Measurements from ENCODE around the gene DHRSX. TPM values are rescaled to one million over a fixed set of nuclear protein-coding genes. Genes with fewer than 3 reads are reported as not detected.
"Not testable (repeated sequence)": the region's sequence is repeated elsewhere in the genome, so short reads cannot be mapped to it uniquely, and the experiment has no call there.

The DHRSX gene
- total RNA-seq, 4 donors from 2014 or later = 8.2 to 35.7 (median 16.1) TPM

GRCh38 chrX:2511326-2511725 is 10.6 kb upstream of the DHRSX start:
- no peaks in the 10 kb centered on the region for H3K27me3 ChIP-seq
- no peaks in the 10 kb centered on the region for H3K36me3 ChIP-seq
- DNase-seq (ENCODE audit: low spot score in 2 of 2) = no peak
- no peak for TF ChIP-seq EP300 (IDR thresholded peaks at IDR 0.05)
- TF ChIP-seq CTCF (IDR thresholded peaks at IDR 0.05) = no peak
- TF ChIP-seq POLR2AphosphoS5 (IDR thresholded peaks at IDR 0.05) = no peak
- no peak for TF ChIP-seq POLR2A (IDR thresholded peaks at IDR 0.05)
- H3K4me1 ChIP-seq = no peaks in the 10 kb centered on the region
- H3K9me3 ChIP-seq = no peaks in the 10 kb centered on the region
- WGBS = 98% methylated on average over 6 of the region's 6 CpGs
- no peak overlapping the region for H3K27ac ChIP-seq
- H3K4me3 ChIP-seq = no peak overlapping the region

- no peak overlapping the region for H3K27ac ChIP-seq
- H3K27me3 ChIP-seq = no peaks in the 10 kb centered on the region
- no peak for TF ChIP-seq CTCF (IDR thresholded peaks at IDR 0.05)
- no peak for TF ChIP-seq EP300 (IDR thresholded peaks at IDR 0.05)
- TF ChIP-seq POLR2AphosphoS5 (IDR thresholded peaks at IDR 0.05) = no peak
- TF ChIP-seq POLR2A (IDR thresholded peaks at IDR 0.05) = no peak
- 76% methylated on average over 9 of the region's 9 CpGs for WGBS
- H3K4me3 ChIP-seq = no peak overlapping the region
- no peak for DNase-seq (ENCODE audit: low spot score in 2 of 2)
- no peaks in the 10 kb centered on the region for H3K4me1 ChIP-seq
- no peaks in the 10 kb centered on the region for H3K9me3 ChIP-seq
- H3K36me3 ChIP-seq = no peaks in the 10 kb centered on the region
Observed at GRCh38 chrX:2508648-2509335, 8.0 kb upstream of the DHRSX start.

- Histone ChIP-seq H3K4me1 (no peaks in the 10 kb centered on the region), H3K27me3 (no peaks in the 10 kb centered on the region), H3K4me3 (no peak overlapping the region), H3K27ac (no peak overlapping the region), H3K9me3 (no peaks in the 10 kb centered on the region), H3K36me3 (no peaks in the 10 kb centered on the region)
- peak in 1 of 2 donors; percentile 24 for DNase-seq (ENCODE audit: low spot score in 2 of 2)
- WGBS = 60% methylated on average over 8 of the region's 8 CpGs
- TF ChIP-seq POLR2A (IDR thresholded peaks at IDR 0.05) = no peak
- TF ChIP-seq POLR2AphosphoS5 (IDR thresholded peaks at IDR 0.05) = no peak
- no peak for TF ChIP-seq EP300 (IDR thresholded peaks at IDR 0.05)
- TF ChIP-seq CTCF (IDR thresholded peaks at IDR 0.05) = no peak
Observed at GRCh38 chrX:2507904-2508627, 7.3 kb upstream of the DHRSX start.

GRCh38 chrX:2507196-2507595 is 6.4 kb upstream of the DHRSX start:
- 87% methylated on average over 3 of the region's 3 CpGs for WGBS
- TF ChIP-seq POLR2AphosphoS5 (IDR thresholded peaks at IDR 0.05) (no peak), CTCF (IDR thresholded peaks at IDR 0.05) (no peak), POLR2A (IDR thresholded peaks at IDR 0.05) (no peak), EP300 (IDR thresholded peaks at IDR 0.05) (no peak)
- Histone ChIP-seq H3K4me3 (no peak overlapping the region), H3K36me3 (no peaks in the 10 kb centered on the region), H3K9me3 (no peaks in the 10 kb centered on the region), H3K27me3 (no peaks in the 10 kb centered on the region), H3K4me1 (peaks cover 7% of the 10 kb centered on the region), H3K27ac (no peak overlapping the region)
- no peak for DNase-seq (ENCODE audit: low spot score in 2 of 2)

- not testable (repeated sequence) for H3K27ac ChIP-seq; H3K4me3 ChIP-seq; H3K27me3 ChIP-seq; H3K9me3 ChIP-seq; H3K36me3 ChIP-seq; DNase-seq (ENCODE audit: low spot score in 2 of 2)
- H3K4me1 ChIP-seq = peaks cover 13% of the 10 kb centered on the region
- 90% methylated on average over 8 of the region's 8 CpGs for WGBS
Observed at GRCh38 chrX:2505341-2505740, 4.6 kb upstream of the DHRSX start.
